GM23248 (cell line): ENCODE measurements around the gene CMYA5. TPM values are rescaled to one million over a fixed set of nuclear protein-coding genes. Genes with fewer than 3 reads are reported as not detected.

ENCODE experiments used
- DNase-seq: peaks from one replicate; pipeline ENCODE4 v3.0.0-alpha.2; 2015
- H2AFZ ChIP-seq: fragments of 200-600 bp; sonication (generic); 2 replicates; pipeline ENCODE4 v1.6.1; 2016; ENCODE audit warnings: antibody characterized with exemption
- H3F3A ChIP-seq: fragments of 200-600 bp; sonication (generic); 2 replicates; pipeline ENCODE4 v1.6.1; 2016; ENCODE audit warnings: mild to moderate bottlenecking, antibody characterized with exemption, mixed run types; ENCODE audit not compliant: insufficient read depth
- H3K27ac ChIP-seq: fragments of 200-600 bp; sonication (generic); 2 replicates; pipeline ENCODE4 v1.5.1; 2016; ENCODE audit warnings: mild to moderate bottlenecking
- H3K27me3 ChIP-seq: fragments of 200-600 bp; sonication (generic); replicated peaks from 2 replicates; pipeline ENCODE4 v1.6.1; 2016; ENCODE audit warnings: mild to moderate bottlenecking; ENCODE audit not compliant: insufficient read depth
- H3K36me3 ChIP-seq: fragments of 200-600 bp; sonication (generic); 2 replicates; pipeline ENCODE4 v1.6.1; 2016; ENCODE audit warnings: low read depth, mild to moderate bottlenecking
- H3K4me1 ChIP-seq: fragments of 200-600 bp; sonication (generic); 2 replicates; pipeline ENCODE4 v1.6.1; 2016; ENCODE audit warnings: mild to moderate bottlenecking; ENCODE audit not compliant: insufficient read depth
- H3K4me2 ChIP-seq: fragments of 200-600 bp; sonication (generic); one replicate; pipeline ENCODE4 v1.6.1; 2016; ENCODE audit warnings: mild to moderate bottlenecking; ENCODE audit not compliant: unreplicated experiment
- H3K4me3 ChIP-seq: fragments of 200-600 bp; sonication (generic); 2 replicates; pipeline ENCODE4 v1.5.1; 2016; ENCODE audit warnings: mild to moderate bottlenecking
- H3K79me2 ChIP-seq: fragments of 200-600 bp; sonication (generic); 2 replicates; pipeline ENCODE4 v1.6.1; 2016; ENCODE audit warnings: mild to moderate bottlenecking; ENCODE audit not compliant: insufficient read depth
- H3K9ac ChIP-seq: fragments of 200-600 bp; sonication (generic); 2 replicates; pipeline ENCODE4 v1.6.1; 2016; ENCODE audit warnings: mild to moderate bottlenecking
- H3K9me2 ChIP-seq: fragments of 200-600 bp; sonication (generic); 2 replicates; pipeline ENCODE4 v1.6.1; 2016; ENCODE audit warnings: mixed run types, mild to moderate bottlenecking, moderate library complexity; ENCODE audit not compliant: insufficient read depth
- H3K9me3 ChIP-seq: fragments of 200-600 bp; sonication (generic); one replicate; pipeline ENCODE4 v1.6.1; 2017; ENCODE audit warnings: low read depth
- H4K20me1 ChIP-seq: fragments of 200-600 bp; sonication (generic); 2 replicates; pipeline ENCODE4 v1.6.0; 2016; ENCODE audit not compliant: insufficient read depth
- EZH2 ChIP-seq: fragments of 200-600 bp; sonication (generic); IDR thresholded peaks from 2 replicates; pipeline ENCODE4 v1.6.1; 2018; ENCODE audit warnings: antibody characterized with exemption, mild to moderate bottlenecking; ENCODE audit not compliant: insufficient read depth, poor library complexity, severe bottlenecking
- EZH2phosphoT487 ChIP-seq: fragments of 200-600 bp; sonication (generic); IDR thresholded peaks from 2 replicates; pipeline ENCODE4 v1.6.1; 2018; ENCODE audit warnings: antibody characterized with exemption, moderate library complexity, mild to moderate bottlenecking, low read depth; ENCODE audit not compliant: insufficient read depth
- WGBS, 2 experiments: methylation state at CpG; one replicate each; pipeline ENCODE4 v1.1.6; 2015 to 2017; ENCODE audit warnings: low lambda C conversion rate in 2 of 2, low coverage in 1 of 2; ENCODE audit errors: missing lambda C conversion rate in 2 of 2; 5-methylcytosine and 5-hydroxymethylcytosine counted together
- in situ Hi-C: fragments of 300-500 bp; cut with MboI; formaldehyde crosslinking; loops from 2 replicates; pipeline ENCODE4 v1.15.0; 2020
- polyA plus RNA-seq: library from polyadenylated mRNA; unstranded; fragments of >200 nt; fragmentation: Nextera tagmentation; extraction: Ambion mirVana; gene quantifications from 2 replicates; pipeline ENCODE4 v1.2.1, GENCODE V29; 2016
- small RNA-seq: library from RNA; depleted of rRNA; stranded (forward); fragments of <200 nt; gene quantifications from one replicate; pipeline ENCODE3, GENCODE V24; 2014; ENCODE audit warnings: low read depth, low replicate concordance
- total RNA-seq: library from RNA; depleted of rRNA; stranded (reverse); fragments of >200 nt; shearing (Covaris generic); gene quantifications from 2 replicates; pipeline ENCODE4 v1.2.3, GENCODE V29; 2014; rRNA removed

The CMYA5 gene
- total and polyA plus RNA-seq, 2 experiments from 2014 or later: 0.36 to 0.97 TPM

DNA sequence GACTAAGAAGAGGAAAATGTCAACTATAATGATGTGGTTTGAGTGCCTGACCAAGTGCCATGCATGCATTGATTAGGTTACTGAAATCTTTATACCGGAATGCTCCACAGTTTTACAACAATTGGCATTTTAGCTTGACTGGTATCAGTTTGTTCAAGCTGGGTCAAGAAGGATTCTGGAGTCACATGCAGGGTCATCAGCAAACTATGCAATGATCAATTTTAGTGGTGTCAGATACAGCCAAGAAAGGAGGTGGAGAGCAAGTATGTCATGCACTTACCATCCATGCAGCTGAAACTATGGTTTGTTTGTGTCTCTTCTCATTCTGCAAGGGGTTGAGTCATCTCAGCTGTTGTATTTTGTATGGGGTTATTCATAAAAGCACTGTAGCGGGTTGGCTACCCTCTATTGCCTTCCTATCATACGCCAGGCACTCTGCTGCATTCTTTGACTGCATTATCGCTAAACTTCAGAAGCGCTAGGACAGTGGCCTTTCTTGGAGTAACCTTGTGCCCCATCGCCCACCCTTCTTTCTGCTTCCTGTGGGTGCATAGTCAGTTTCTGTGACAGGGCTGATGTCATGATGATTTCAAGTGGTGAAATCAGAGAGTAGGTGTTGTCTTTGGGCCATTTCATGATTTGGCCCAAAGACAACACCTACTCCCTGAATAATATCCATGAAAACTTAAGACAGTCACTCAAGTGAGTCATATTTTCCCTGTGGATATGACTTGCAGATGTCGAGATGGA is 156.0 kb downstream of the CMYA5 start:
- Histone ChIP-seq H3K79me2 (no peaks in the 10 kb centered on the region), H3K27me3 (no peaks in the 10 kb centered on the region), H4K20me1 (no peaks in the 10 kb centered on the region), H3F3A (peaks cover 21% of the 10 kb centered on the region), H3K9ac (peak overlapping the region; percentile 65), H3K4me2 (peak overlapping the region; percentile 77), H3K9me2 (no peaks in the 10 kb centered on the region), H2AFZ (peak overlapping the region; percentile 61), H3K4me3 (peak overlapping the region; percentile 54), H3K9me3 (no peaks in the 10 kb centered on the region), H3K36me3 (no peaks in the 10 kb centered on the region), H3K4me1 (peaks cover 21% of the 10 kb centered on the region), H3K27ac (peak overlapping the region; percentile 93)
- WGBS, 2 experiments: 4 to 10% methylated on average over 7 of the region's 7 CpGs
- DNase-seq: peak; percentile 96
- TF ChIP-seq EZH2 (no peak), EZH2phosphoT487 (no peak)
- in situ Hi-C loops: no loop called here

DNA sequence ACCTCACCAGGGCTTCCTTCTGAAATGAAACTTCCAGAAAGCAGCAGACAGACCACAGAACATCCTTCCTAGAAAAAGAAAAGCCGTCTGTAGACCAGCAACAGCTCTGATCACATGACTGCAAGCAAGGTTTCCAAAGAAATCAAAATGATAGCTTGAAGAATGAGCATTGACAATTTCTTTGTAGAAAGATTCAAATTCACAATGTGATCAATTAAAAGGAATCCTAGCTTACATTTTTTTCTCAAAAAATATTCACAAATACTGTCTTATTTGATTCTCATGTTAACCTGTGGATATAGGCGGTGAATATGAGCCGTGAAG is 156.5 kb downstream of the CMYA5 start:
- no peaks in the 10 kb centered on the region for H4K20me1 ChIP-seq
- no peaks in the 10 kb centered on the region for H3K9me3 ChIP-seq
- TF ChIP-seq EZH2 (no peak), EZH2phosphoT487 (no peak)
- H3K4me2 ChIP-seq: peak overlapping the region; percentile 77
- H3K9ac ChIP-seq: peak overlapping the region; percentile 65
- H3K27me3 ChIP-seq: no peaks in the 10 kb centered on the region
- no peak for DNase-seq
- H3K9me2 ChIP-seq: no peaks in the 10 kb centered on the region
- H3K79me2 ChIP-seq: no peaks in the 10 kb centered on the region
- 45 to 48% methylated on average over 3 of the region's 3 CpGs for WGBS, 2 experiments
- H3K4me3 ChIP-seq: peak overlapping the region; percentile 54
- H2AFZ ChIP-seq: peak overlapping the region; percentile 61
- peaks cover 21% of the 10 kb centered on the region for H3F3A ChIP-seq
- in situ Hi-C loops: no loop called here
- peak overlapping the region; percentile 93 for H3K27ac ChIP-seq
- no peaks in the 10 kb centered on the region for H3K36me3 ChIP-seq
- H3K4me1 ChIP-seq: peaks cover 19% of the 10 kb centered on the region

- Histone ChIP-seq H3K27ac (no peak overlapping the region), H4K20me1 (no peaks in the 10 kb centered on the region), H3K79me2 (no peaks in the 10 kb centered on the region), H3K4me1 (peaks cover 19% of the 10 kb centered on the region), H3K27me3 (no peaks in the 10 kb centered on the region), H3K9ac (no peak overlapping the region), H3K9me3 (no peaks in the 10 kb centered on the region), H3K4me2 (no peak overlapping the region), H3K4me3 (no peak overlapping the region), H3F3A (peaks cover 21% of the 10 kb centered on the region), H3K36me3 (no peaks in the 10 kb centered on the region), H2AFZ (no peak overlapping the region), H3K9me2 (no peaks in the 10 kb centered on the region)
- TF ChIP-seq EZH2phosphoT487 (no peak), EZH2 (no peak)
- in situ Hi-C loops: no loop called here
- no peak for DNase-seq
- 91 to 95% methylated on average over 8 of the region's 8 CpGs for WGBS, 2 experiments
These were observed 157.9 kb downstream of the CMYA5 start for GRCh38 chr5:79847561-79847960.

DNA sequence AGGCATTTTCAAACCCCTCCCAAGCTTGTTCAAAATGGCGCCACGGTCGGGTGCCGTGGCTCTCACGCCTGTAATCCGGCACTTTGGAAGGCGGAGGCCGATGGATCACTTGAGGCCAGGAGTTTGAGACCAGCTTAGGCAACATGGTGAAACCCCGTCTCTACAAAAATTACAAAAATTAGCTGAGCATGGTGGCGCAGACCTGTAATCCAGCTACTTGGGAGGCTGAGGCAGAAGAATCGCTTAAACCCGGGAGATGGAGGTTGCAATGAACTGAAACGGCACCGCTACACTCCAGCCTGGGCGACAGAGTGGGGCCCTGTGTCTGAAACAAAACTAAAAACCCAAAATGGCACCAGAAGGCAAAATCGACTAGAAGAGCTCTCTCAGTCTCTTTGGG is 159.4 kb downstream of the CMYA5 start:
- Histone ChIP-seq H3K9ac (no peak overlapping the region), H3K9me2 (no peaks in the 10 kb centered on the region), H3K36me3 (no peaks in the 10 kb centered on the region), H2AFZ (no peak overlapping the region), H3K9me3 (no peaks in the 10 kb centered on the region), H3F3A (peaks cover 21% of the 10 kb centered on the region), H3K79me2 (no peaks in the 10 kb centered on the region), H4K20me1 (no peaks in the 10 kb centered on the region), H3K27ac (no peak overlapping the region), H3K4me1 (peaks cover 22% of the 10 kb centered on the region), H3K4me3 (no peak overlapping the region), H3K4me2 (no peak overlapping the region), H3K27me3 (no peaks in the 10 kb centered on the region)
- DNase-seq: no peak
- TF ChIP-seq EZH2phosphoT487: no peak
- in situ Hi-C loops: no loop called here
- WGBS, 2 experiments: 95 to 97% methylated on average over 16 of the region's 16 CpGs

Small RNA genes lying within 50 kb of the gene (small RNA-seq; reads per million reads assigned to genes)
- not detected for gene AC008496.1

Other genes starting within 250 kb of the CMYA5 start
- gene HOMER1, start 175.7 kb upstream of the CMYA5 start, total RNA-seq: 6.1 and 11.1 TPM in 2 replicates
- 4.7 and 5.3 TPM in 2 replicates for gene HOMER1, start 175.7 kb upstream of the CMYA5 start, polyA plus RNA-seq
- gene TENT2, start 77.4 kb upstream of the CMYA5 start, total RNA-seq: 42.4 and 44.1 TPM in 2 replicates
- gene TENT2, start 77.4 kb upstream of the CMYA5 start, polyA plus RNA-seq: 33.6 and 35.2 TPM in 2 replicates